ENCODE data around the gene FABP1.

Gene FABP1

GRCh38 chr2:88127888-88128653, at the start of gene FABP1:
TSS of gene FABP1 (minus strand) at chr2:88128062. CDS start at chr2:88128017, 45 bp downstream.
- no peak for DNase-seq

GRCh38 chr2:88177556-88177955, 49.7 kb upstream of the FABP1 start:
- DNase-seq, result no peak

GRCh38 chr2:88176352-88176984, 48.6 kb upstream of the FABP1 start:
- DNase-seq, result no peak

GRCh38 chr2:88172882-88173281, 45.0 kb upstream of the FABP1 start:
- no peak for DNase-seq

- no peak for DNase-seq
Observed at GRCh38 chr2:88171966-88172365, 44.1 kb upstream of the FABP1 start.

- DNase-seq, result no peak
Observed at GRCh38 chr2:88170472-88170892, 42.6 kb upstream of the FABP1 start.

- no peak for DNase-seq
Observed at GRCh38 chr2:88168386-88168785, 40.5 kb upstream of the FABP1 start.

- DNase-seq, result no peak
Observed at GRCh38 chr2:88167740-88168139, 39.9 kb upstream of the FABP1 start.

- no peak for DNase-seq
Observed at GRCh38 chr2:88165332-88166003, 37.6 kb upstream of the FABP1 start.

- no peak for DNase-seq
Observed at GRCh38 chr2:88161446-88162244, 33.8 kb upstream of the FABP1 start.

GRCh38 chr2:88160517-88160916, 32.7 kb upstream of the FABP1 start:
- no peak for DNase-seq

- DNase-seq, result peak; percentile 42
Observed at GRCh38 chr2:88159955-88160415, 32.1 kb upstream of the FABP1 start.

- DNase-seq, result no peak
Observed at GRCh38 chr2:88159481-88159880, 31.6 kb upstream of the FABP1 start.

GRCh38 chr2:88148929-88149438, 21.1 kb upstream of the FABP1 start:
- no peak for DNase-seq

GRCh38 chr2:88147145-88147544, 19.3 kb upstream of the FABP1 start:
- no peak for DNase-seq

- DNase-seq, result no peak
Observed at GRCh38 chr2:88146590-88146989, 18.7 kb upstream of the FABP1 start.

- DNase-seq, result no peak
Observed at GRCh38 chr2:88144914-88145497, 17.1 kb upstream of the FABP1 start.

GRCh38 chr2:88144271-88144670, 16.4 kb upstream of the FABP1 start:
- no peak for DNase-seq

- no peak for DNase-seq
Observed at GRCh38 chr2:88141952-88142351, 14.1 kb upstream of the FABP1 start.

GRCh38 chr2:88139804-88140203, 11.9 kb upstream of the FABP1 start:
- DNase-seq, result no peak

- no peak for DNase-seq
Observed at GRCh38 chr2:88139203-88139702, 11.4 kb upstream of the FABP1 start.

- DNase-seq, result no peak
Observed at GRCh38 chr2:88137833-88138232, 10.0 kb upstream of the FABP1 start.

All from NCI-H2171 (cell line).